ENCODE results near the gene ATP6V0B. TPM values are rescaled to one million over a fixed set of nuclear protein-coding genes. Genes with fewer than 3 reads are reported as not detected.
A peak's percentile ranks its signal among the peaks of the same experiment; 100 is the strongest.

The ATP6V0B gene
- total and polyA plus RNA-seq, 8 donors: 59.8 to 208 (median 84.8) TPM

- Histone ChIP-seq H3K9me3 (no peaks in the 10 kb centered on the region), H3K4me3 (no peak overlapping the region), H3K36me3 (no peaks in the 10 kb centered on the region), H3K27ac (no peak overlapping the region), H3K27me3 (no peaks in the 10 kb centered on the region), H3K4me1 (peaks cover 0 to 3% (median 0%) of the 10 kb centered on the region in 3 donors)
- 89 to 90% methylated on average over 14 of the region's 14 CpGs for WGBS, 2 donors
- ATAC-seq (no peak), FAIRE-seq (no peak), DNase-seq (peak in 2 of 6 donors; percentile 2 to 57)
- intact Hi-C loops (cut with DNase I): loop anchor here in 1 of 3 donors (10.0 kb wide), 1 partner anchor 249 kb away; no protein-coding TSS in a partner anchor
- TF ChIP-seq, protein P1, sequence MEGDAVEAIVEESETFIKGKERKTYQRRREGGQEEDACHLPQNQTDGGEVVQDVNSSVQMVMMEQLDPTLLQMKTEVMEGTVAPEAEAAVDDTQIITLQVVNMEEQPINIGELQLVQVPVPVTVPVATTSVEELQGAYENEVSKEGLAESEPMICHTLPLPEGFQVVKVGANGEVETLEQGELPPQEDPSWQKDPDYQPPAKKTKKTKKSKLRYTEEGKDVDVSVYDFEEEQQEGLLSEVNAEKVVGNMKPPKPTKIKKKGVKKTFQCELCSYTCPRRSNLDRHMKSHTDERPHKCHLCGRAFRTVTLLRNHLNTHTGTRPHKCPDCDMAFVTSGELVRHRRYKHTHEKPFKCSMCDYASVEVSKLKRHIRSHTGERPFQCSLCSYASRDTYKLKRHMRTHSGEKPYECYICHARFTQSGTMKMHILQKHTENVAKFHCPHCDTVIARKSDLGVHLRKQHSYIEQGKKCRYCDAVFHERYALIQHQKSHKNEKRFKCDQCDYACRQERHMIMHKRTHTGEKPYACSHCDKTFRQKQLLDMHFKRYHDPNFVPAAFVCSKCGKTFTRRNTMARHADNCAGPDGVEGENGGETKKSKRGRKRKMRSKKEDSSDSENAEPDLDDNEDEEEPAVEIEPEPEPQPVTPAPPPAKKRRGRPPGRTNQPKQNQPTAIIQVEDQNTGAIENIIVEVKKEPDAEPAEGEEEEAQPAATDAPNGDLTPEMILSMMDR (IDR thresholded peaks at IDR 0.05): no peak
Observed at GRCh38 chr1:44024031-44024902, 49.5 kb downstream of the ATP6V0B start.

- 86 to 90% methylated on average over 13 of the region's 13 CpGs for WGBS, 2 donors
- intact Hi-C loops (cut with DNase I): loop anchor here in 1 of 3 donors (10.0 kb wide), 1 partner anchor 250 kb away; no protein-coding TSS in a partner anchor
- TF ChIP-seq, protein P1 (IDR thresholded peaks at IDR 0.05): no peak
- Histone ChIP-seq H3K9me3 (no peaks in the 10 kb centered on the region), H3K27ac (no peak overlapping the region), H3K36me3 (no peaks in the 10 kb centered on the region), H3K4me1 (peaks cover 0 to 5% (median 0%) of the 10 kb centered on the region in 3 donors), H3K4me3 (no peak overlapping the region), H3K27me3 (no peaks in the 10 kb centered on the region)
- ATAC-seq (no peak), DNase-seq (no peak), FAIRE-seq (no peak)
Observed at GRCh38 chr1:44024903-44025525, 50.3 kb downstream of the ATP6V0B start.

GRCh38 chr1:44025816-44026215 lies 51.1 kb downstream of the ATP6V0B start:
- peaks cover 0 to 5% (median 0%) of the 10 kb centered on the region in 3 donors for H3K4me1 ChIP-seq
- no peak overlapping the region for H3K4me3 ChIP-seq
- TF ChIP-seq, protein P1 (IDR thresholded peaks at IDR 0.05): no peak
- no peak for DNase-seq
- 79 to 82% methylated on average over 3 of the region's 3 CpGs for WGBS, 2 donors
- H3K9me3 ChIP-seq: no peaks in the 10 kb centered on the region
- intact Hi-C loops (cut with DNase I): loop anchor here in 1 of 3 donors (10.0 kb wide), 1 partner anchor 251 kb away; no protein-coding TSS in a partner anchor
- H3K27me3 ChIP-seq: no peaks in the 10 kb centered on the region
- FAIRE-seq: no peak
- no peaks in the 10 kb centered on the region for H3K36me3 ChIP-seq
- no peak for ATAC-seq
- no peak overlapping the region for H3K27ac ChIP-seq

DNA sequence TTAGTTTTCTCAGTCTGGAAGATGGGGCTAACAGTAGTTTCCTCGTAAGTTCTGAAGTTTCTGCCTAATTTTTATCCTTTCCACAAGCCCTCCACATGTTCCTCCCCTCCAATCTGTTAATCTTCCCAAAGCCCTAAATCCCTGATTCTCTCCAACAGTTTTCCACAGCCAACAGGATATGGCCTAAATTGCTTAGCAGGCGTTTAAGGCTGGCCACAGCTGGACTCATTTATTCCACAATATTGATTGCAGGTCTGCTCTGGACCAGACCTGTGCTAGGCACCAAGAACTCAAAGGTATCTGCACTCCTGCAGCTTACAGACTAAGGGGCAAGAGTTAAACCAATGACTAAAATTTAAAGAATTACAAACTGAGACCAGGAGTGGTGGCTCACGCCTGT lies 52.6 kb downstream of the ATP6V0B start:
- Histone ChIP-seq H3K4me3 (no peak overlapping the region), H3K27me3 (no peaks in the 10 kb centered on the region), H3K36me3 (no peaks in the 10 kb centered on the region), H3K9me3 (no peaks in the 10 kb centered on the region), H3K27ac (no peak overlapping the region), H3K4me1 (peaks cover 0 to 11% (median 0%) of the 10 kb centered on the region in 3 donors)
- FAIRE-seq: no peak
- intact Hi-C loops (cut with DNase I): loop anchor here in 1 of 3 donors (10.0 kb wide), 1 partner anchor 253 kb away; no protein-coding TSS in a partner anchor
- 88 to 90% methylated on average over 3 of the region's 3 CpGs for WGBS, 2 donors
- no peak for ATAC-seq
- no peak for DNase-seq
- TF ChIP-seq, protein P1 (IDR thresholded peaks at IDR 0.05): no peak

Other genes starting within 250 kb of the ATP6V0B start
- gene ARTN, start 41.2 kb upstream of the ATP6V0B start, total RNA-seq: 1 to 10 TPM in 4 of 6 donors, under 1 TPM in 2; 0.87 to 1.9 (median 1.1) TPM
- 1 to 10 TPM; 2.6 to 3.2 TPM for gene ARTN, start 41.2 kb upstream of the ATP6V0B start, polyA plus RNA-seq
- 10 to 100 TPM in 2 of 6 donors, 1 to 10 TPM in 4; 6.7 to 15.6 (median 8.5) TPM for gene IPO13, start 28.0 kb upstream of the ATP6V0B start, total RNA-seq
- 10 to 100 TPM; 22.2 to 24.3 TPM for gene IPO13, start 28.0 kb upstream of the ATP6V0B start, polyA plus RNA-seq
- gene DPH2, start 5.0 kb upstream of the ATP6V0B start, total RNA-seq: 10 to 100 TPM; 10.8 to 19.4 (median 12.8) TPM
- 10 to 100 TPM; 20.0 to 22.0 TPM for gene DPH2, start 5.0 kb upstream of the ATP6V0B start, polyA plus RNA-seq
- 10 to 100 TPM; 16.7 to 29.9 (median 25.9) TPM for gene B4GALT2, start 4.2 kb downstream of the ATP6V0B start, total RNA-seq
- 10 to 100 TPM; 28.2 to 36.7 TPM for gene B4GALT2, start 4.2 kb downstream of the ATP6V0B start, polyA plus RNA-seq
- 10 to 100 TPM in 1 of 6 donors, 1 to 10 TPM in 5; 3.9 to 13.2 (median 5.3) TPM for gene CCDC24, start 16.6 kb downstream of the ATP6V0B start, total RNA-seq
- 10 to 100 TPM; 39.2 to 45.9 TPM for gene CCDC24, start 16.6 kb downstream of the ATP6V0B start, polyA plus RNA-seq
- gene SLC6A9, start 56.5 kb downstream of the ATP6V0B start, total RNA-seq: 10 to 100 TPM in 1 of 6 donors, 1 to 10 TPM in 5; 1.9 to 23.4 (median 4.2) TPM
- gene SLC6A9, start 56.5 kb downstream of the ATP6V0B start, polyA plus RNA-seq: 1 to 10 TPM; 3.9 to 5.0 TPM
- gene KLF17, start 143.9 kb downstream of the ATP6V0B start, total RNA-seq: under 1 TPM in 1 of 6 donors, not detected in 5; 0.12 TPM
- not detected for gene KLF17, start 143.9 kb downstream of the ATP6V0B start, polyA plus RNA-seq
- gene KLF18, start 166.7 kb downstream of the ATP6V0B start, total RNA-seq: not detected
- not detected for gene KLF18, start 166.7 kb downstream of the ATP6V0B start, polyA plus RNA-seq
- gene DMAP1, start 238.5 kb downstream of the ATP6V0B start, total RNA-seq: 10 to 100 TPM; 18.1 to 30.4 (median 25.8) TPM
- gene DMAP1, start 238.5 kb downstream of the ATP6V0B start, polyA plus RNA-seq: 100 to 1,000 TPM in 1 of 2 donors, 10 to 100 TPM in 1; 73.6 to 149 TPM